ENCODE data around the gene GPC1. TPM values are rescaled to one million over a fixed set of nuclear protein-coding genes. Genes with fewer than 3 reads are reported as not detected.

Gene GPC1
- total RNA-seq, 1 donor from 2014 or later: 14.2 TPM

GRCh38 chr2:240435948-240436682 lies 652 bp downstream of the GPC1 start:
- peaks cover 9% of the 10 kb centered on the region for H3K4me1 ChIP-seq
- peak overlapping the region; percentile 45 for H3K9ac ChIP-seq

GRCh38 chr2:240436683-240437550 lies 1.5 kb downstream of the GPC1 start:
- no peak overlapping the region for H3K27ac Mint-ChIP-seq
- peak overlapping the region; percentile 97 for H3K4me3 ChIP-seq
- DNase-seq (ENCODE audit: low spot score): peak; percentile 75
- H2AFZ ChIP-seq (replicated peaks): no peak overlapping the region
- peaks cover 2% of the 10 kb centered on the region for H3K27me3 Mint-ChIP-seq (ENCODE audit: insufficient read depth, low read depth)
- no peak overlapping the region for H3K9ac ChIP-seq
- peaks cover 17% of the 10 kb centered on the region for H3K27me3 ChIP-seq
- no peaks in the 10 kb centered on the region for H3K9me3 ChIP-seq (ENCODE audit: low read depth)
- peaks cover 9% of the 10 kb centered on the region for H3K4me1 ChIP-seq
- H3K4me2 ChIP-seq: peak overlapping the region; percentile 100
- H3K36me3 ChIP-seq: no peaks in the 10 kb centered on the region
- H3K79me2 ChIP-seq (ENCODE audit: low read depth): peaks cover 58% of the 10 kb centered on the region
- no peak overlapping the region for H3K27ac ChIP-seq
- TF ChIP-seq EZH2phosphoT487 (IDR thresholded peaks at IDR 0.05): peak; percentile 25
- TF ChIP-seq, protein P1, sequence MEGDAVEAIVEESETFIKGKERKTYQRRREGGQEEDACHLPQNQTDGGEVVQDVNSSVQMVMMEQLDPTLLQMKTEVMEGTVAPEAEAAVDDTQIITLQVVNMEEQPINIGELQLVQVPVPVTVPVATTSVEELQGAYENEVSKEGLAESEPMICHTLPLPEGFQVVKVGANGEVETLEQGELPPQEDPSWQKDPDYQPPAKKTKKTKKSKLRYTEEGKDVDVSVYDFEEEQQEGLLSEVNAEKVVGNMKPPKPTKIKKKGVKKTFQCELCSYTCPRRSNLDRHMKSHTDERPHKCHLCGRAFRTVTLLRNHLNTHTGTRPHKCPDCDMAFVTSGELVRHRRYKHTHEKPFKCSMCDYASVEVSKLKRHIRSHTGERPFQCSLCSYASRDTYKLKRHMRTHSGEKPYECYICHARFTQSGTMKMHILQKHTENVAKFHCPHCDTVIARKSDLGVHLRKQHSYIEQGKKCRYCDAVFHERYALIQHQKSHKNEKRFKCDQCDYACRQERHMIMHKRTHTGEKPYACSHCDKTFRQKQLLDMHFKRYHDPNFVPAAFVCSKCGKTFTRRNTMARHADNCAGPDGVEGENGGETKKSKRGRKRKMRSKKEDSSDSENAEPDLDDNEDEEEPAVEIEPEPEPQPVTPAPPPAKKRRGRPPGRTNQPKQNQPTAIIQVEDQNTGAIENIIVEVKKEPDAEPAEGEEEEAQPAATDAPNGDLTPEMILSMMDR (IDR thresholded peaks at IDR 0.05): no peak
- peaks cover 17% of the 10 kb centered on the region for H3K4me1 Mint-ChIP-seq
- peaks cover 50% of the 10 kb centered on the region for H4K20me1 ChIP-seq (ENCODE audit: low read depth)
- H3K9me3 Mint-ChIP-seq: no peaks in the 10 kb centered on the region
- H3K36me3 Mint-ChIP-seq: no peaks in the 10 kb centered on the region
- H3F3A ChIP-seq (ENCODE audit: low read depth): no peaks in the 10 kb centered on the region
- H3K4me3 Mint-ChIP-seq: peak overlapping the region; percentile 83

More at GRCh38 chr2:240435948-240436682, 652 bp downstream of the GPC1 start:
- no peak for TF ChIP-seq EZH2phosphoT487 (IDR thresholded peaks at IDR 0.05)
- TF ChIP-seq, protein P1 (IDR thresholded peaks at IDR 0.05): no peak
- peak; percentile 49 for TF ChIP-seq EZH2 (IDR thresholded peaks at IDR 0.05)
- Histone ChIP-seq H3K36me3 (no peaks in the 10 kb centered on the region), H2AFZ (replicated peaks) (peak overlapping the region; percentile 72), H3K9me3 (ENCODE audit: low read depth) (no peaks in the 10 kb centered on the region), H3K79me2 (ENCODE audit: low read depth) (peaks cover 50% of the 10 kb centered on the region), H4K20me1 (ENCODE audit: low read depth) (peaks cover 45% of the 10 kb centered on the region), H3K27me3 (peaks cover 17% of the 10 kb centered on the region), H3K4me2 (peak overlapping the region; percentile 100), H3K27ac (no peak overlapping the region), H3F3A (ENCODE audit: low read depth) (no peaks in the 10 kb centered on the region), H3K4me3 (peak overlapping the region; percentile 97)
- Mint-ChIP-seq H3K9me3 (no peaks in the 10 kb centered on the region), H3K4me3 (peak overlapping the region; percentile 83), H3K27me3 (ENCODE audit: insufficient read depth, low read depth) (peaks cover 2% of the 10 kb centered on the region), H3K27ac (no peak overlapping the region), H3K36me3 (no peaks in the 10 kb centered on the region), H3K4me1 (peaks cover 17% of the 10 kb centered on the region)
- peak; percentile 55 for DNase-seq (ENCODE audit: low spot score)

GRCh38 chr2:240437551-240437860 lies 2.0 kb downstream of the GPC1 start:
- no peak overlapping the region for H3K4me3 ChIP-seq
- no peaks in the 10 kb centered on the region for H3K9me3 ChIP-seq (ENCODE audit: low read depth)
- H3K9ac ChIP-seq: no peak overlapping the region
- no peaks in the 10 kb centered on the region for H3K9me3 Mint-ChIP-seq
- TF ChIP-seq, protein P1 (IDR thresholded peaks at IDR 0.05): no peak
- no peak for TF ChIP-seq EZH2phosphoT487 (IDR thresholded peaks at IDR 0.05)
- H3K4me3 Mint-ChIP-seq: peak overlapping the region; percentile 83
- H3K4me2 ChIP-seq: peak overlapping the region; percentile 100
- H4K20me1 ChIP-seq (ENCODE audit: low read depth): peaks cover 55% of the 10 kb centered on the region
- peaks cover 9% of the 10 kb centered on the region for H3K4me1 ChIP-seq
- H3K79me2 ChIP-seq (ENCODE audit: low read depth): peaks cover 63% of the 10 kb centered on the region
- no peak overlapping the region for H3K27ac ChIP-seq
- peaks cover 17% of the 10 kb centered on the region for H3K4me1 Mint-ChIP-seq
- no peak for DNase-seq (ENCODE audit: low spot score)
- H3K27me3 Mint-ChIP-seq (ENCODE audit: insufficient read depth, low read depth): peaks cover 2% of the 10 kb centered on the region
- H3K36me3 Mint-ChIP-seq: no peaks in the 10 kb centered on the region
- peak overlapping the region; percentile 46 for H3K27ac Mint-ChIP-seq
- H2AFZ ChIP-seq (replicated peaks): no peak overlapping the region
- H3K27me3 ChIP-seq: peaks cover 17% of the 10 kb centered on the region
- no peaks in the 10 kb centered on the region for H3F3A ChIP-seq (ENCODE audit: low read depth)
- H3K36me3 ChIP-seq: no peaks in the 10 kb centered on the region

Data from neural progenitor cell (in vitro differentiated cells).